HG02678 (cell line): Measurements from ENCODE around the gene GFRA3.
"Not testable (repeated sequence)": the region's sequence is repeated elsewhere in the genome, so short reads cannot be mapped to it uniquely, and the experiment has no call there.

ENCODE experiments used
- ATAC-seq: cut with Tn5 transposase; IDR thresholded peaks from one replicate; pipeline ENCODE4 v1.9.1; 2021; ENCODE audit warnings: mild to moderate bottlenecking, moderate library complexity; ENCODE audit not compliant: unreplicated experiment

The GFRA3 gene

DNA sequence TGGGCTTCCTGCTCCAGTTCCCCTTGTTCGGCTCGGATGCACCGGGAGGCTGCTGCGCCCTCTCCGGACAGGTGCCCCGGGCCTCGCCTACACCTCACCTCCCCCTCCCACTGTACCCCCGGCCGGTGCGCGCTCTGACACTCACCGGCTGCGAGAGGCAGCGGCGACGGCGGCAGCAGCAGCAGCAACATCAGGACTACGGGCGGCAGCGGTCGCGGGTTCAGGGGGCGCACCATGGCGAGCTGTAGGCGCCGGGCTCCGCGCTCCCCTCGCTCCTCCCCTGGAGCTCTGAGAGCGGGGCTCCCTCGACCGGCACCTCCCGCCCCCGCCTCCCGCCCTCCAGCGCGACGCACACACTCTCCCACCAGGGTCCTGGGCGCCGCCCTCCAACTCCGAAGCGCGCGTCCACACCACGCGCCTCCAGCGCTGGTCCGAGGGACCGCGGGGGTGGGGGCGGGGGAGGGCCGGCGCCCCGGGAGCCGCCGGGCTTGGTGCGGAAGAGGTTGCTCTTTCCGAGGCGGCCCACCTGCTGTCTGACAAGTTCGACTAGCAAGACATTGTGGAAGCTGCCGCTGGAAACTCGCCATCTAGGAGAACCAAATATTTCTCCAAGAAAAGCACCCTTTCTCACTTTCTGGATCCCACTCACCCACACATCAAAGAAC, at the start of gene GFRA3:
TSS of gene GFRA3 (minus strand) at position 433 of the 665 bp plus-strand sequence. CDS start at position 236, 197 bp downstream.
- ATAC-seq: no peak

DNA sequence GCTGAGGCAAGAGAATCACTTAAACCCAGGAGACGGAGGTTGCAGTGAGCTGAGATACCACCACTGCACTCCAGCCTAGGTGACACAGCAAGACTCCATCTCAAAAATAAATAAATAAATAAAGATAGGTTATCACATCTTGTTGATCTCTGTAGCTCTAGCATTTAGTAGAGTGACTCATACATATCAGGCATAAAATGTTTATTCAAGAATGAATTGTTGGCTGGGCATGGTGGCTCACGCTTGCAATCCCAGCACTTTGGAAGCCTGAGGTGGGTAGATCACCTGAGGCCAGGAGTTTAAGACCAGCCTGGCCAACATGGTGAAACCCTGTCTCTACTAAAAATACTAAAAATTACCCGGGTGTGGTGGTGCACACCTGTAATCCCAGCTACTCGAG, 43.8 kb upstream of the GFRA3 start:
- ATAC-seq: not testable (repeated sequence)

DNA sequence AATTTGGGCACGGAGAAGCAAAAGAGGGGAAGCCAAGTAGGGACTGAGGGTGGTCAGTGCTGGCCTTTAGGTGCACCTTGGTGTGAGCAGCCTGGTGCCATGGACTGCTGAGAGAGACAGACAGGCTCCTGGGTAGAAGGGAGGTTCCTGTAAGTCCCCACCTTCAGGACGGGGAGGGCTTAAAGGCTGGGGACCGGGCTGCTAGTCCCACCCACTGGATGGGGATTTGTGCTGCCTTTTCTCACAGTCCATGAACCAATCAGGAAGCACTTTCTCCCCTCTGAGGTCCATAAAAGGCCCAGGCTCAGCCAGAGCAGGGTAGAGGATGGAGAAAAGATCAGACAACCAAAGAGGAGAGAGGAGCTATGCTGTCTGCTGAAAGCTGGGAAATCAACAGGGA, 41.9 kb upstream of the GFRA3 start:
- ATAC-seq: no peak

- no peak for ATAC-seq
These were observed 41.4 kb upstream of the GFRA3 start for GRCh38 chr5:138315751-138316278.

DNA sequence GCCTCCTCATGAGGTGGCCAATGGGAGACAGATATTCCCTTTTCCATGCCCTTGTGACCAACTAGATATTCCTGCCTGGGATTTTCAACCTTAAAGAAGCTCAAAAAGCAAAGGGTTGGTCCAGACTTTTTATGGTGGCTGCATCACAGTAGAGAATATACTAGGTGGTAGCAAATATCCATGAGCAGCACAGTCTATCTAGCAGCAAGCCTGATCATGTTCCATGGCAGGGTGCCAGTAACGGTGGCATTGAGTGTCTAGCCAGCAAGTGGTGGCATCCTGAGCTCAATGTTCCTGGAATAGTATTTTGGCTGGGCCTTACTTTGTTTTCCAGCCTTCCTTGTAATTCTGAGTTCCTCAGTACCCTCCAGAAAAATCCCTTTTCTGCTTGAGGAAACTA, 31.4 kb upstream of the GFRA3 start:
- no peak for ATAC-seq

DNA sequence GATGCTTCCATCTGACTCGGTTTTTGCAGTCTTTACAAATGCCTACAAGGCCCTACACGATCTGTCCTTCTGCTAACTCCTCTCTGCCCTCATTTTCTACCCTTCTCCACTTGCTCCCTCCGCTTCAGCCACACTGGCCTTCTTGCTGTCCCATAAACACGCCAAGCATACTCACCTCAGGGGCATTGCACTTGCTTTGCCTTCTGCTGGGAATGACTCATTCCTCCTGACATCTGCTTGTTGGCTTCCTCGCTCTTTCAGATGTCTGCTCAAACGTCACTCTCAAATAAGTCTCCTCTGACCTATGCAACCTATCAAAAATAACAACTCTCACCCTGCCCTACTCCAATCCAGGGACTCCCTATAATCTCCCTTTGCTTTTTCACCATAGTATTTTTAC, 29.0 kb upstream of the GFRA3 start:
- no peak for ATAC-seq

- no peak for ATAC-seq
These were observed 14.9 kb upstream of the GFRA3 start for GRCh38 chr5:138289296-138289695.

DNA sequence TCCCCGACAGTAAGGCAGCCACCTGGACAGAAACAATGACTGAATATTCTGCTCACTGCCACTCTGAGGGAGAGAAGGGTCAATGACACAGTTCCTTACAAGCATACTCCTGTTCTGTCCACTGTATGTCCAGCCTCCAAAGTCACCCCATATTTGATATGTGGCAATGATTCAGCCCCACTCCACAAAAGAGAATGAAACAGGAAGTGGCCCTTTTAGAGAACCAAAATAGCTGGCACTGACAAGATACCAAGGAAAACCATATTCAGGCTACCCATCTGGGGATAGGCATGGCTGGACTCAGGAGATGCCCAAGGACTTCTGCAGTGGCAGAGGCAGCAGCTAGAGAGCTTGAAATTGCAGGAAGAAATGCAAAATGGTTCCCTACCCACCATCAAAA, 12.8 kb upstream of the GFRA3 start:
- no peak for ATAC-seq

DNA sequence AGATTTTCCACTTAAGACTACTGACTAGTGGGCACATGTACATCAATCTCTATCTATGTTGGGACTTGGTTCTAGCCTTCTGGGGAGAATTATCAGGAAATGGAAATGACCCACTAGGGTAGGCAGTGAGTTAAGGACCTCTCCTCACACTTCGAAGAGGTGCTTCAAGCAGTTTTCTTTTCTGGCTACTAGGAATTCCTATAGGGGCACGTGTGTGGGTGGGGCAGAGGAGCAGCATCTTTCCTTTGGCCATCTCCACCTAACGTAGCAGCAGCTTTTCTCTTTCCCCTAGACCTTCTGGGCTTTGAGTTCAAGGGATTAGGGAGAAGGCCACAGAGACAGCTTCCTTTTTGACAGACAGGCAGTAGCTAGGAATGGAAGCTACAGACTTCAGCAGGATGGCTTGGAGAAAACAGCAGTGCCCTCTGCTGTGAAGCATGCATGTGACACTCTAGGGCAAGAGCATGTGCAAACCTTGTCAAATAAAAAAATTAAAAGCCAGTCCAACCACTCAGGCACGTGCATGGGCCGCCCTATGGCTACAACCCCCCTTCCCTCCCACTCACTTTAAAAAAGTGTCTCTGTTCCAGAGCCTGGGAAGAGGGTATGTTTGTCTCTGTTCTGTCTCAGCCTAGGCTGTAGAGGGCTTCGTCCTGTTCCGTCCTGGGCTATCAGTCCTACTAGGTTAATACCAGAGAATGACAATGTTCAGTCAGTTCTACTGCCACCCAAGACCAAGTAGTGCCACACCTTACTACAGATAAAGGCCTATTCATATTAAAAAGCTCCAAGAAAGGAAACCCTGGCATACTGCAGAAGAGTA, 8.7 kb upstream of the GFRA3 start:
- no peak for ATAC-seq

- ATAC-seq: no peak
These were observed 6.5 kb upstream of the GFRA3 start for GRCh38 chr5:138280915-138281314.

DNA sequence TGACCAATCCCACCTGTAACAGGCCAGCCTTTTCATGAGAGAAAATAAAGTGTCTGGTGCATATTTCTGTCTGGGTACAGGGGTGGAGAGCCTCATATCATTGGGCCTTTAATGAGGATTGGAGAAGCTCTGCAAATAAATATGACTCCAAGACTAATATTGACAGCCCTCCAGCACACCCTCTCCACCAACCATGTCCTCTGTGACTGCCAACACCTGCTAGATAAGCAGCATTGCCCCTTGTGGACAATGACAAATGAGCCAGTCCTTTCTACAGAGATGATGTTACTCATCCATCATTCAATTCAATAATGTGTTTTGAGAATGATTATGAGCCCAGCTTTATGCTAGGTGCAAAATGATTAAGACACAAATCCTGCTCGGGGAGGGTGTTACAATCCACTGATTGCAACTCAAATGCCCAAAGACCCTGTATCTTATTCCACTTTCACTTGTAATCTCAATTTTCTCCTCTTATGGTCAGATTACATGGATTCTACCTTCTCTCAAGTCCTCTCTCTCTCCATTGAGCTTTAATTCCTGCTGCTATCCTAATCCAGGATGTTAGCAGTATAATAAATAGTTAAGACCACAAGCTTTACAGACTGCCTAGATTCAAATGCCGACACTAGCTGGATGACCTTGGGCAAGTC, 2.1 kb upstream of the GFRA3 start:
- ATAC-seq: no peak

DNA sequence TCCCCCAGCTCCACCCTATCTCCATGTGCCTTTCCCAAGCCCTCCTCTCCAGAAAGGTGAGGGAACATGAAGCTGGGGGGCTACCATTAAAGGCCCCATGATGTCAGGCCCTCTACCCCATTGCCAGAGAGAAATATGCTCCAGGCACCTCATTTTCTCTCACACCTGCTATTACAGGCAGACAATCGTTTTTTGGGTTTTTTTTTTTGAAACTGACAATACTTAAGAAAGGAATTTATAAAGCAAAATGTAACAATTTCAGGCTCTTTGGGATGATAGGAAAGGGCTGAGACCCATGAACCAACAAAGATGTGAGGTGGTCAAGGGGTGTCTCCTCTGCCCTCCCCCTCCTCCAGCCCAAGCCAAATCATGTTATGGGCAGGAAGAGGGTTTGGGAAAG, 1.5 kb upstream of the GFRA3 start:
- no peak for ATAC-seq

- no peak for ATAC-seq
These were observed 960 bp upstream of the GFRA3 start for GRCh38 chr5:138275379-138275782.

DNA sequence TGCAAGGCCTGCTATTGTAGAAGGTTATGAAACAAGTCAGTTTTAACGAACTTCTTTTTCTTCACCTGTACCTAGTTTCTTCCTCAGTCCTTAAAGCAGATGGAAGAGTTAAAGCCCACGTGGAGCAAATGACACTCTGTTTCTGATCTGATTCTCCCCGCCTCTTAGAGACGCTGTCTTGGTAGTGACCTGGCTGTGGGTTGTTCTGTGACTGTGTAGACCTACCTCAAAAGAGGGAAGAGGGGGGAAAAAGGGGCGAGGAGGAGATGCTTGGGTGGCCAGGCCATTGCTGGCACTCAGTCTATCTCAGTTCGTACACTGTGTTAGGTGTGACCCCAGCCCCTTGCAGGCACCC, 610 bp downstream of the GFRA3 start:
- no peak for ATAC-seq

DNA sequence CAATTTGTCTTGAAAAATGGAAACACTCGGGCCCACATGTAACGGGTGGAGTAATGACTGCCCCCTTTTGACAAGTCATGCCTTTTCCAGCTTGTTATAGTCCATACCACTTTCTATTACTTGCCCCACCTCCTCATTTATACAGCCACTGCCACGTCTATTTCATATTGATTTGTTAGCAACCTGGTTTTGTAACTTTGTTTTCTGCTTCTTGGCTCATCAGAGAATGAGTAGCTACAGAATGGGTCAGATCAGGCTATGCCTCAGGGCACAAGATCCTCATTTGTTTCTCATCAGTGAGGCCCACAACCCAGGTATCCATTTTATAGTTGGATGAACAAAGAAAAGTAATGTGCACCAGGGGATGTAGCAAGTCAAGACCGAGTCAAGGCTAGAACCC, 1.7 kb downstream of the GFRA3 start:
- ATAC-seq: no peak

DNA sequence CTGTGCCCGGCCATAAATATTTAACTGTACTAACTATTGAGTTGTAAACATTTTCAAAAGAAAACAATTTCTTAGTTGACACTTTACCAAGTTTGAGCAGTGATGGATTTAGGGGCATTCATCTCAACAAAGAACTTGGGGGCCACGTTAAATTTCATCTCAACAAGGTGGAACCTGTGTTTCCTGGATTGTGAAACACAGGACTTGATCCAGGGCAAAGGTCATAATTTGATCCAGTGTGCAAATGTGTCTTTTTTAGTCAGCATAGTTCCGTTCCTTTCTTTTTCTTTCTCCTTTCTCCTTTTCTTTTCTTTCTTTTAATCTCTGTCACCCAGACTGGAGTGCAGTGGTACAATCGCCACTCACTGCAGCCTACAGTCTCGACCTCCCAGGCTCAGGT, 3.1 kb downstream of the GFRA3 start:
- no peak for ATAC-seq

- no peak for ATAC-seq
These were observed 10.2 kb downstream of the GFRA3 start for GRCh38 chr5:138264183-138264582.

DNA sequence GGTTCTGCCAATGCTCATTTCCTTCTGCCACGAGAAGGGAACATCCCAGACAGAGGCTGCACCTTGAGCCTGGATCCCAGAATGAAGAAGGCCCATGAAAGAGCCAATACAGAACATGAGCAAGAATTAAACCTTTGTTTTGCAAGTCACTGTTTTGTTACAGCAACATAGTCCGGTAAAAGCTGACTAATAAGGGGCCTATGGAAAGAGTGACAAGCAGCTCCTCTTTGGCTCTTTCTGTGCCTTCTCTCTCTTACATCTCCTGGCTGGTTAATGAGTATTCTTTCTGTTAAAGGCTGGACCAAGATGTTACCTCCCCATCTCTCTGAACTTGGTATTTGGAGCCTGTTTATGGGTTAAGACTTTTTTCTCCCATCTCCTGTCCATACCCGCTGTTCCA, 10.8 kb downstream of the GFRA3 start:
- ATAC-seq: no peak

DNA sequence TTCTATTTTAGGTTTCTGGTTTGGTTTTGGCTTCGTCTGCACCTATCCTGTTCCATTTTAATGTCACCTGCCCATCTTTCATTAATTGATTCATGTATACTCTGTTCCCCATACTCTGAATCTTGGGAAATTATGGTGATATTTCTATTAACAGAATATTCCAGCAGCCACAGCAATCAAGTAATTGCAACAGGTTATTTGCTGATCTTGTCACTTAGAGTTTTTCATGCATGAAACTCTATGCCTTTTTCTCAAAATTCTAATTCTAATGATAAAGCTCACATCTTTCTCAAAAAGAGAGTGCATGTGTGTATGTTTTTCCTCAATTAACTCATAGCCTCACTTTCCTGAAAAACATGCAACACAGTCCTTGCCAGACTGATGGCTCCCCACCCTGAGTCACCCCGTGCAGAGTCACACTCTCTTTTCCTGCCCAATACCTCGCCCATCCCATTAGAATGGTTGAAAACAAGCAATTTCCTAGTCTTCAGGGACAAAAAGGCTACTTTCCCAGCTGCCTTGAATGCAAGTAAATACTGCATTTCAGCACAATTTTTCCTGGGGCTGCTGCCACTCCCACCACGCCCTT, 15.6 kb downstream of the GFRA3 start:
- no peak for ATAC-seq

GRCh38 chr5:138257583-138257982, 16.8 kb downstream of the GFRA3 start:
- no peak for ATAC-seq

- no peak for ATAC-seq
These were observed 21.5 kb downstream of the GFRA3 start for GRCh38 chr5:138252944-138253343.
